ENCODE data around the gene MYO3B. TPM values are rescaled to one million over a fixed set of nuclear protein-coding genes. Genes with fewer than 3 reads are reported as not detected.

MYO3B gene
- total and polyA plus RNA-seq, 2 donors (not counting 3 experiments of a cell fraction or from before 2014, with no cell fraction given) = 0.03 TPM; not detected in 1

DNA sequence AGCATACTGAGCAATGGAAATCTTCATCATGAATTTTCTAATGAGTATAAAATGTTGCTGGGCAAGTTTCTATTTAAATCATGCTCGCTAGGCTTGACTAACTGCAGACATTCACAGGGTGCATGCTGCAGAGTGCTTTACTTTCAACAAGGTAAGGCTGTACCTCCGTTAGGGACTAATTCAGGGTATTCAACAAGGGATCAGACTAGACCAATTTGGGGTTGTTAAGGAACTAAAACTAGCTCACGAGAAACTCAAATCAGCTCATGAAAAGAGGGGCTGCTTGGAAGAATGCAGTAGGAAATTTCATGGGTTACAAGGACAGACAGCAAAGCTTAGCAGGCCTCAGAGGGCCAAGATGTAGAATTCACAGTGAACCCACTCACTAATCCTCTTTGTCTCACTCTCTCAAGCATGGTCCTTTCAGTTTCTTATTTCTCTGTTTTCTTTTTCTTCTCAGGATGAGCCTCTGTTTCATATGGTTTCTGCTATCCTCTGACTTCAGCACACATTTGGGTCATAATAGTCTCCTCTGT is 2.2 kb downstream of the MYO3B start:
- no TSS peak for BruUV-seq (replicated peaks)
- Histone ChIP-seq H3K36me3 (ENCODE audit: control insufficient read depth in 2 of 2, extremely low read depth in 1 of 2, insufficient read depth in 2 of 2, low read length in 2 of 2) (no peaks in the 10 kb centered on the region), H3K9ac (replicated peaks; ENCODE audit: extremely low read depth, insufficient read depth, low read length) (no peak overlapping the region), H3K4me3 (replicated peaks in 1 of 3; ENCODE audit: insufficient read depth in 1 of 3, low read depth in 1 of 3, low read length in 3 of 3) (no peak overlapping the region), H3K27ac (ENCODE audit: insufficient read depth, low read depth, low read length) (no peak overlapping the region), H3K4me1 (ENCODE audit: control insufficient read depth, extremely low read depth, insufficient read depth, low read length) (no peaks in the 10 kb centered on the region), H3K9me1 (replicated peaks; ENCODE audit: control insufficient read depth, extremely low read depth, insufficient read depth, low read length) (no peaks in the 10 kb centered on the region), H3K4me2 (ENCODE audit: insufficient read depth, low read length) (no peak overlapping the region), H2AFZ (ENCODE audit: low read depth, low read length) (no peak overlapping the region), H3K27me3 (ENCODE audit: control insufficient read depth in 2 of 2, insufficient read depth in 2 of 2, low read length in 2 of 2) (no peaks in the 10 kb centered on the region), H3K79me2 (ENCODE audit: control insufficient read depth, insufficient read depth, low read length) (no peaks in the 10 kb centered on the region), H4K20me1 (replicated peaks; ENCODE audit: control insufficient read depth, extremely low read depth, insufficient read depth, low read length) (no peaks in the 10 kb centered on the region), H3K9me3 (replicated peaks; ENCODE audit: control insufficient read depth, insufficient read depth, low read length) (no peaks in the 10 kb centered on the region)
- ChIA-PET POLR2A (no interaction called here), CTCF (no interaction called here)
- no peak for DNase-seq (ENCODE audit: low read depth, low spot score)
- dilution Hi-C loops (cut with MboI; ENCODE audit: extremely low pct_ligation_motif_present, low sequenced_read_pairs) (no loop called here), intact Hi-C loops (cut with micrococcal nuclease) (no loop called here)
- TF ChIP-seq, protein P1, sequence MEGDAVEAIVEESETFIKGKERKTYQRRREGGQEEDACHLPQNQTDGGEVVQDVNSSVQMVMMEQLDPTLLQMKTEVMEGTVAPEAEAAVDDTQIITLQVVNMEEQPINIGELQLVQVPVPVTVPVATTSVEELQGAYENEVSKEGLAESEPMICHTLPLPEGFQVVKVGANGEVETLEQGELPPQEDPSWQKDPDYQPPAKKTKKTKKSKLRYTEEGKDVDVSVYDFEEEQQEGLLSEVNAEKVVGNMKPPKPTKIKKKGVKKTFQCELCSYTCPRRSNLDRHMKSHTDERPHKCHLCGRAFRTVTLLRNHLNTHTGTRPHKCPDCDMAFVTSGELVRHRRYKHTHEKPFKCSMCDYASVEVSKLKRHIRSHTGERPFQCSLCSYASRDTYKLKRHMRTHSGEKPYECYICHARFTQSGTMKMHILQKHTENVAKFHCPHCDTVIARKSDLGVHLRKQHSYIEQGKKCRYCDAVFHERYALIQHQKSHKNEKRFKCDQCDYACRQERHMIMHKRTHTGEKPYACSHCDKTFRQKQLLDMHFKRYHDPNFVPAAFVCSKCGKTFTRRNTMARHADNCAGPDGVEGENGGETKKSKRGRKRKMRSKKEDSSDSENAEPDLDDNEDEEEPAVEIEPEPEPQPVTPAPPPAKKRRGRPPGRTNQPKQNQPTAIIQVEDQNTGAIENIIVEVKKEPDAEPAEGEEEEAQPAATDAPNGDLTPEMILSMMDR (IDR thresholded peaks at IDR 0.05; ENCODE audit: extremely low read depth in 1 of 2, insufficient read depth in 1 of 2, low read depth in 1 of 2, low read length in 2 of 2) = no peak
- TF ChIP-seq JUN (IDR thresholded peaks at IDR 0.05; ENCODE audit: borderline replicate concordance, insufficient read depth, insufficient read length, low read depth) = no peak
- TF ChIP-seq POLR2A (IDR thresholded peaks at IDR 0.05; ENCODE audit: low read depth, low read length) = no peak
- no peak for TF ChIP-seq GATA2 (IDR thresholded peaks at IDR 0.05; ENCODE audit: insufficient read depth, insufficient read length, low read depth, low read length)
- no peak for TF ChIP-seq MYC (IDR thresholded peaks at IDR 0.05; ENCODE audit: low read depth, low read length)
- TF ChIP-seq EZH2 (IDR thresholded peaks at IDR 0.05; ENCODE audit: borderline replicate concordance, low read depth, low read length, severe bottlenecking) = no peak
- no peak for TF ChIP-seq FOS (IDR thresholded peaks at IDR 0.05; ENCODE audit: borderline replicate concordance, insufficient read depth, low read length)
- no peak for TF ChIP-seq POLR2AphosphoS5 (IDR thresholded peaks at IDR 0.05; ENCODE audit: insufficient read depth, low read depth, low read length)
- TF ChIP-seq MAX (IDR thresholded peaks at IDR 0.05; ENCODE audit: insufficient read depth, insufficient read length) = no peak
- FAIRE-seq = no peak
